Lower leg skin (tissue), 4 donors: ENCODE data around the gene ATP4B. TPM values are rescaled to one million over a fixed set of nuclear protein-coding genes. Genes with fewer than 3 reads are reported as not detected.

Source experiments
- DNase-seq, 2 donors: peaks; one replicate each; pipeline ENCODE4 v3.0.0-alpha.2; 2019; ENCODE audit warnings: low spot score in 2 of 2
- H3K4me3 ChIP-seq: fragments of 200-600 bp; sonication (generic); 2 replicates; pipeline ENCODE4 v1.5.1; 2017; ENCODE audit warnings: mild to moderate bottlenecking, low read depth; ENCODE audit not compliant: poor library complexity, severe bottlenecking
- POLR2A ChIP-seq, 2 donors: fragments of 450-650 bp; IDR thresholded peaks; one replicate each; pipeline ENCODE4 v1.6.1; 2016 to 2017; ENCODE audit warnings: antibody characterized with exemption in 2 of 2, mild to moderate bottlenecking in 1 of 2, moderate library complexity in 1 of 2
- WGBS, 2 donors: methylation state at CpG; one replicate each; pipeline ENCODE4 v1.1.5; 2018; 5-methylcytosine and 5-hydroxymethylcytosine counted together
- intact Hi-C: fragments of 100-400 bp; cut with DNase I; formaldehyde crosslinking; loops from one replicate; pipeline ENCODE4 v1.15.0; 2023; ENCODE audit warnings: low total_unique reads
- total RNA-seq, 4 donors: library from RNA; depleted of rRNA; stranded (reverse); fragments of >200 nt; gene quantifications; one replicate each; pipeline ENCODE4 v1.1.0, GENCODE V29; 2016
- TF ChIP-seq, protein P1 (sequence below), 3 donors: fragments of 450-650 bp; IDR thresholded peaks; one replicate each; pipeline ENCODE4 v1.5.1; 2016; ENCODE audit warnings: antibody characterized with exemption in 3 of 3, mild to moderate bottlenecking in 3 of 3, moderate library complexity in 2 of 3

The ATP4B gene
- not detected for total RNA-seq

DNA sequence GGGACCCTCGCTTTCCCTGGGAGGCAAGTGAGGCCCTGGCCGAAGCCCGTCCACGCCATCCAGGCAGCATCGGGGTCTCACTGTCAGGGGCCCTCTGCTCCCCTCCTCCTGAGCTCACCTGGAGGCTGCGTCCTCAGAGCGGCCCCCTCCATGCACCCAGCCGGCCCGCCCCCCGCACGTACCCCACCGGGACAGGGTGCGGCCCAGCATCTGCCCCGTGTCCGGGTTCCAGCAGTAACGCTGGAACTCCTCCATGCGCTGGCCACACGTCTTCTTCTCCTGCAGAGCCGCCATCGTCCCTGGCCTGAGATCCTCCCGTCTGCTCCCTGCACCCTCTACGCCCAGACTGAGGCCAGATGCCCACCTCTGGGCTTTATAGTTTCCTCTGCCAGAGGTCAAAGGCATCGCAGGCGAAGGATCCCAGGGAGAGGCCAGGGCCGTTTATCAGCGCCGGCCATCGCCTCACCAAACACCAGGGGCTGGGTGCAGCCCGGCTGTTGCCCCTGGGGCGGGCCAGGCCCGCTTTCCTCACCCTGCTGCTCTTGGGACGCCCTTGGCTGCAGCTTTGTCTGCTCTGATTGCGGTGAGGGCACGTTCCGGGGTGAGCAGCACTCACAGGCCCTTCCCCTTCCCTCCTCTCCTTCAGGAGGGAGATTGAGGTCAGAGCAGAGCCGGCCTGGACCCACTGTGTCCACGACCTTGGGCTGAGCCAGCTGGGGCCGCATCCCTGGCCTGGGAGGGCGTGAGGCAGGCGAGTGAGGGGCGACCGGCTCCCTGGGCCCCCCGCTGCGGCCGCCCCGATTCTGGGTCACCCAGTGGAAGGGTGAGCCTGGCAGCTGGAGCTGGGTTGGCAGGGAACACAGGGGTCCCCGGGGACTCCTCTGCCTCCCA lies at the start of gene ATP4B:
Gene ATP4B (minus strand): TSS at position 348 of the 891 bp plus-strand sequence. CDS start 54 bp downstream, at position 294.
- intact Hi-C loops, result no loop called here
- 87 to 90% methylated on average over 38 to 39 of the region's 47 CpGs for WGBS, 2 donors
- DNase-seq, result peak in 1 of 2 donors; percentile 76
- no peak for TF ChIP-seq POLR2A (IDR thresholded peaks at IDR 0.05)
- TF ChIP-seq, protein P1, sequence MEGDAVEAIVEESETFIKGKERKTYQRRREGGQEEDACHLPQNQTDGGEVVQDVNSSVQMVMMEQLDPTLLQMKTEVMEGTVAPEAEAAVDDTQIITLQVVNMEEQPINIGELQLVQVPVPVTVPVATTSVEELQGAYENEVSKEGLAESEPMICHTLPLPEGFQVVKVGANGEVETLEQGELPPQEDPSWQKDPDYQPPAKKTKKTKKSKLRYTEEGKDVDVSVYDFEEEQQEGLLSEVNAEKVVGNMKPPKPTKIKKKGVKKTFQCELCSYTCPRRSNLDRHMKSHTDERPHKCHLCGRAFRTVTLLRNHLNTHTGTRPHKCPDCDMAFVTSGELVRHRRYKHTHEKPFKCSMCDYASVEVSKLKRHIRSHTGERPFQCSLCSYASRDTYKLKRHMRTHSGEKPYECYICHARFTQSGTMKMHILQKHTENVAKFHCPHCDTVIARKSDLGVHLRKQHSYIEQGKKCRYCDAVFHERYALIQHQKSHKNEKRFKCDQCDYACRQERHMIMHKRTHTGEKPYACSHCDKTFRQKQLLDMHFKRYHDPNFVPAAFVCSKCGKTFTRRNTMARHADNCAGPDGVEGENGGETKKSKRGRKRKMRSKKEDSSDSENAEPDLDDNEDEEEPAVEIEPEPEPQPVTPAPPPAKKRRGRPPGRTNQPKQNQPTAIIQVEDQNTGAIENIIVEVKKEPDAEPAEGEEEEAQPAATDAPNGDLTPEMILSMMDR (IDR thresholded peaks at IDR 0.05), result no peak
- H3K4me3 ChIP-seq, result no peak within 1 kb of the TSS

DNA sequence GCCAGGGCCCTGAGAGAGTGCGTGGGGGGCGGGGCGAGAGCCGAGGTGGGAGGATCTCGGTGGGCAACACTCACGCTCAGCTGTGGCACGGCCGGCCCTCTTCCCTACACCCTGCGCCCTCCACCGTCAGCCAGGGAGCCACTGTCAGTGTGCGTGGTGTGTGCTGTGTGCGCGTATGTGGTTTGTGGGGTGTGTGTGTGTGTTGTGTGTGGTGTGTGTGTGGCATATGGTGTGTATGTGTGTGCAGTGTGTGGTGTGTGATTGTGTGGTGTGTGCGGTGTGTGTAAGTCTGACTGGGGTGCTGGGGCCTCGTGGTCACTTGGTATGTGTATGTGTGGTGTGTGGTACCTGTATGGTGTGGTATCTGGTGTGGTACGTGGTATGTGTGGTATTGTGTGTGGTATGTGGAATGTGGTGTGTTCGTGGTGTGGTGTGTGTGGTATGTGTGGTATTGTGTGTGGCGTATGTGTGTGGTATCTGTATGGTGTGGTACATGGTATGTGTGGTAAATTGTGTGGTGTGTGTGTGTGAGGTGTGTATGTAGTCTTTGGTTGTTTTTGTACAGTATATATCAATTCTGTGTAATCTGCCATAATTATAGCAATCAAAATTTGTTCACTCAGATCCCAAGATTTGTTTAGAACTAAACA lies 14.1 kb upstream of the ATP4B start:
- TF ChIP-seq, protein P1 (IDR thresholded peaks at IDR 0.05), result no peak
- no peak for TF ChIP-seq POLR2A (IDR thresholded peaks at IDR 0.05)
- intact Hi-C loops, result no loop called here
- no peak overlapping the region for H3K4me3 ChIP-seq
- no peak for DNase-seq
- WGBS, 2 donors, result 85 to 86% methylated on average over 18 of the region's 18 CpGs

DNA sequence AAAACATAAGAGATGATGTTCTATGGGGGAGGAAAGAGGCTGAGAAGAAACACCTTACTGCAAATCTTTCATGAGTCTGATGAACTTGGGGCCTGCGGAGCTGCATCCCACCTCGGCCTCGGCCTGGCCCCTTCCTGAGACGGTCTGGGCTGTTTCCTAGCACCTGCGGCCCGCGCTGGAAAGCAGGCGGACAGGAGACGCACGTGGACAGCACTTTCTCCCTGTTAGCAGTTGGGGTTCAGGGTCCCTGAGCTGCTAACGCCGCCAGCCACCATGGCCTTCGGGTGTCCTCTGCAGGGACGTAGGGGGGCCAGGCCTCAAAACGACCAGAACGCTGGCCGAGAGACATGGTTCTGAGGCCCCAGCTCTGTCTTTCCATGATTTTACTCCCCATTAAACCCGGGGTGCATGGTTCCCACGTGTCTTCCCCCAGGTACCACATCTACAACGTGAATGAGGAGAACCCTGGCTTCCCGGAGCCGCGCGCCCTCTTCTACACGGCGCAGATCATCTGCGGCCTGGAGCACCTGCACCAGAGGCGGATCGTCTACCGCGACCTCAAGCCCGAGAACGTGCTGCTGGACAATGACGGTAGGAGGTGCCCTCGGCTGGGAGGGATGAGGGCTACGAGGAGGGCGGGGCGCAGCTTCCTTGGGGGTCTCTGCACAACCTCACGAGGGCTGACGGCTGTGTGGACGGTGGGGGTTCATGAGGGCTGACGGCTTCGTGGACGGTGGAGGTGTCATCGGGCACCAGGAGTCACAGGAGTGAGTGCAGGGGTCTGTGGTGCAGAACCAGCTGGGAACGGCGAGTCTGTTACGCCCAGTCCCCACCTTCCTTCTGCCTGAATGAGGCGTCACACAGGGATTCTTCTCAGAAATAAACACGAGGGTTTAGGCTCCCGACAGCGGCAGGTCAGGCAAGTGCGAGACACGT lies 13.3 kb upstream of the ATP4B start:
- WGBS, 2 donors, result 93 to 94% methylated on average over 54 of the region's 54 CpGs
- DNase-seq, result peak in 1 of 2 donors; percentile 63
- H3K4me3 ChIP-seq, result no peak overlapping the region
- intact Hi-C loops, result no loop called here
- no peak for TF ChIP-seq POLR2A (IDR thresholded peaks at IDR 0.05)
- TF ChIP-seq, protein P1 (IDR thresholded peaks at IDR 0.05), result no peak

DNA sequence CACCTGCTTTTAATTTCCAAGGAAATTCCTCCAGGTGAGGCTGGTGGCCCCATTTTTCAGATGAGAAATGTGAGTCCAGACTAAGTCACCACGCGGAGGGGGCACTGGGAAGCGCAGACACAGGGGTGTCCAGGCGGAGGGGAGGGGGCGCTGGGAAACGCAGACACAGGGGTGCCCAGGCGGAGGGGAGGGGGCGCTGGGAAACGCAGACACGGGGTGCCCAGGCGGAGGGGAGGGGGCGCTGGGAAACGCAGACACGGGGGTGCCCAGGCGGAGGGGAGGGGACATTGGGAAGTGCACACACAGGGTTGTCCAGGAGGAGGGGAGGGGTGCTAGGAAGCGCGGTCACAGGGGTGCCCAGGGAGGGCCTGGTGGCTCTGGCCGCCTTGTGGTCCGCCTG lies 12.5 kb upstream of the ATP4B start:
- intact Hi-C loops, result no loop called here
- TF ChIP-seq POLR2A (IDR thresholded peaks at IDR 0.05), result no peak
- TF ChIP-seq, protein P1 (IDR thresholded peaks at IDR 0.05), result no peak
- WGBS, 2 donors, result 89 to 90% methylated on average over 19 of the region's 19 CpGs
- peak in 1 of 2 donors; percentile 46 for DNase-seq
- H3K4me3 ChIP-seq, result no peak overlapping the region

DNA sequence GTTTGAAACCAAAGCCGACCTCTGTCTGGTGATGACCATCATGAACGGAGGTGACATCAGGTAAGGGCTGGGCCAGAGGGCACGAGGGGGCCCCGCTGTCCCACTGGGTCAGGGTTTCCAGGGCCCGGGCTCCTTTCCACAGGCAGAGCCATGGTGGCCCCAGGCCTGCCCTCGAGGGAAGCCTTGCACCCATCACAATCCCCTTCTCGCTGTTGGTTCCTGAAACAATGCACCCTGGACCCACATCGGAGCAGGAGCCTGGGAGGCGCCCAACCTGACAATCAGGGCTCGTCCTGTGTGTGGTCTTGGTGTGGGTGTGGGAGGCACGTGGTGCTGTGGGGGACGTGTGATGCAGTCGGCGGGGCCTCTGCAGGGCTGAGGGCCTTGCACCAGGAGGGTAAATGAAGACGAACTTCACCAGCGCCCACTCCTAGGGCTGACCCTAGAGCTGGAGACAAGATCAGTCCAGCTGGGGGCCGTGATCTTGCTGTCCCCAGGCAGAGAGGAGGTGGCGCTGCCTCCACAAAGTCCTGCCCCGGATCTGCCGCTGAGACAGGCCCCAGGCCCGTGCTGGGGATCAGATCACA lies 11.8 kb upstream of the ATP4B start:
- intact Hi-C loops, result no loop called here
- TF ChIP-seq, protein P1 (IDR thresholded peaks at IDR 0.05), result no peak
- no peak for TF ChIP-seq POLR2A (IDR thresholded peaks at IDR 0.05)
- peak in 1 of 2 donors; percentile 74 for DNase-seq
- 75 to 80% methylated on average over 19 to 20 of the region's 21 CpGs for WGBS, 2 donors
- no peak overlapping the region for H3K4me3 ChIP-seq
